Osteocyte (in vitro differentiated cells): ENCODE measurements around the gene CMIP. TPM values are rescaled to one million over a fixed set of nuclear protein-coding genes. Genes with fewer than 3 reads are reported as not detected.

Source experiments
- DNase-seq: peaks from one replicate; pipeline ENCODE4 v3.0.0; 2021; ENCODE audit warnings: mixed read lengths; ENCODE audit not compliant: unreplicated experiment; ENCODE audit errors: extremely low spot score
- H3K27ac Mint-ChIP-seq: one replicate; pipeline ENCODE4 v1.8.0; 2021; ENCODE audit warnings: mild to moderate bottlenecking, mixed read lengths; ENCODE audit not compliant: unreplicated experiment
- H3K27me3 Mint-ChIP-seq: one replicate; pipeline ENCODE4 v1.8.0; 2021; ENCODE audit warnings: mixed read lengths; ENCODE audit not compliant: unreplicated experiment
- H3K36me3 Mint-ChIP-seq: one replicate; pipeline ENCODE4 v1.8.0; 2021; ENCODE audit warnings: mixed read lengths; ENCODE audit not compliant: unreplicated experiment
- H3K4me1 Mint-ChIP-seq: one replicate; pipeline ENCODE4 v1.8.0; 2021; ENCODE audit warnings: mixed read lengths; ENCODE audit not compliant: unreplicated experiment
- H3K4me3 Mint-ChIP-seq: one replicate; pipeline ENCODE4 v1.8.0; 2021; ENCODE audit warnings: mild to moderate bottlenecking, moderate library complexity, mixed read lengths; ENCODE audit not compliant: unreplicated experiment
- H3K9me3 Mint-ChIP-seq: one replicate; pipeline ENCODE4 v1.8.0; 2021; ENCODE audit warnings: mixed read lengths; ENCODE audit not compliant: unreplicated experiment
- total RNA-seq: library from RNA; stranded (reverse); gene quantifications from 2 replicates; pipeline ENCODE4 v1.2.1, GENCODE V29; 2021
- TF ChIP-seq, protein P1 (sequence below): fragments of 200-600 bp; sonication (generic); IDR thresholded peaks from 2 replicates; pipeline ENCODE4 v1.5.0; 2021; ENCODE audit warnings: antibody characterized with exemption, mild to moderate bottlenecking, moderate library complexity

The CMIP gene
- total RNA-seq, 1 donor from 2014 or later = 38.0 TPM

DNA sequence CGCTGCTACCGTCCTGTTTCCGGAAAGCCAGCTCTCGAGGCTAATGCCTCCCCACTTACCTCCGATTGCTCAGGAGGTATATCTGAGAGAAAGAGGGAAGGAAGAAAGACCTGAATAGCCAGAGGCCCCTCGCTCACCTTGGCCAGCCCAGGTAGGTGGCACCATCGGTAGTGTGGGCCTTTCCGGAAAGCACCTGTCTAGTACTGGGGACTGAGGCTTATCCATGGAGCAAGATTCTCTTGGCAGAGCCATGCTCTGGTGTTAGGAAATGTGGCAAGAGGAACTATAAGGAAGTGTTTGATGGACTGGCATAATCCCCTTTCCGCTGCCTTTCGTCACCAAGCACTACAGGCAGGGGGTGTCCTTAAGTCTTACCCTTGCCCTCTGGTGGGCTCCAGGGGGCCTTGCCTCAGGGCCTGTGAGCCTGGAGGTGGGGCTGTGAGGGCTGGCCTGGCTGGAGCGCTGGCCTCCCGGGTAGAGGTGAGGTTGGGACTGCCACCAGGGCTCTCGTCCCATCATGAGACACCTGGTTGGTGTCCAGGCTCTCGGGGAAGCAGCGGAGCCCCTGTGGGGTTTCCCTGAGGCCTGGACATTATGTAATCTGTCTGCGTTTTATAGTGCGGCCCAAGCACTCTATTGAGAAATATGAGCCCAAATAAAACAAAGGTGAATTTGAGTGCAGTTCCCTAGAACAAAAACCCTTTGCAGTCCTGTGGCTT lies 2.9 kb downstream of the CMIP start:
- H3K27me3 Mint-ChIP-seq = no peaks in the 10 kb centered on the region
- DNase-seq = no peak
- H3K9me3 Mint-ChIP-seq = no peaks in the 10 kb centered on the region
- peak overlapping the region; percentile 75 for H3K27ac Mint-ChIP-seq
- peak overlapping the region; percentile 83 for H3K4me3 Mint-ChIP-seq
- TF ChIP-seq, protein P1, sequence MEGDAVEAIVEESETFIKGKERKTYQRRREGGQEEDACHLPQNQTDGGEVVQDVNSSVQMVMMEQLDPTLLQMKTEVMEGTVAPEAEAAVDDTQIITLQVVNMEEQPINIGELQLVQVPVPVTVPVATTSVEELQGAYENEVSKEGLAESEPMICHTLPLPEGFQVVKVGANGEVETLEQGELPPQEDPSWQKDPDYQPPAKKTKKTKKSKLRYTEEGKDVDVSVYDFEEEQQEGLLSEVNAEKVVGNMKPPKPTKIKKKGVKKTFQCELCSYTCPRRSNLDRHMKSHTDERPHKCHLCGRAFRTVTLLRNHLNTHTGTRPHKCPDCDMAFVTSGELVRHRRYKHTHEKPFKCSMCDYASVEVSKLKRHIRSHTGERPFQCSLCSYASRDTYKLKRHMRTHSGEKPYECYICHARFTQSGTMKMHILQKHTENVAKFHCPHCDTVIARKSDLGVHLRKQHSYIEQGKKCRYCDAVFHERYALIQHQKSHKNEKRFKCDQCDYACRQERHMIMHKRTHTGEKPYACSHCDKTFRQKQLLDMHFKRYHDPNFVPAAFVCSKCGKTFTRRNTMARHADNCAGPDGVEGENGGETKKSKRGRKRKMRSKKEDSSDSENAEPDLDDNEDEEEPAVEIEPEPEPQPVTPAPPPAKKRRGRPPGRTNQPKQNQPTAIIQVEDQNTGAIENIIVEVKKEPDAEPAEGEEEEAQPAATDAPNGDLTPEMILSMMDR = no peak
- H3K4me1 Mint-ChIP-seq = peaks cover 42% of the 10 kb centered on the region
- no peaks in the 10 kb centered on the region for H3K36me3 Mint-ChIP-seq

DNA sequence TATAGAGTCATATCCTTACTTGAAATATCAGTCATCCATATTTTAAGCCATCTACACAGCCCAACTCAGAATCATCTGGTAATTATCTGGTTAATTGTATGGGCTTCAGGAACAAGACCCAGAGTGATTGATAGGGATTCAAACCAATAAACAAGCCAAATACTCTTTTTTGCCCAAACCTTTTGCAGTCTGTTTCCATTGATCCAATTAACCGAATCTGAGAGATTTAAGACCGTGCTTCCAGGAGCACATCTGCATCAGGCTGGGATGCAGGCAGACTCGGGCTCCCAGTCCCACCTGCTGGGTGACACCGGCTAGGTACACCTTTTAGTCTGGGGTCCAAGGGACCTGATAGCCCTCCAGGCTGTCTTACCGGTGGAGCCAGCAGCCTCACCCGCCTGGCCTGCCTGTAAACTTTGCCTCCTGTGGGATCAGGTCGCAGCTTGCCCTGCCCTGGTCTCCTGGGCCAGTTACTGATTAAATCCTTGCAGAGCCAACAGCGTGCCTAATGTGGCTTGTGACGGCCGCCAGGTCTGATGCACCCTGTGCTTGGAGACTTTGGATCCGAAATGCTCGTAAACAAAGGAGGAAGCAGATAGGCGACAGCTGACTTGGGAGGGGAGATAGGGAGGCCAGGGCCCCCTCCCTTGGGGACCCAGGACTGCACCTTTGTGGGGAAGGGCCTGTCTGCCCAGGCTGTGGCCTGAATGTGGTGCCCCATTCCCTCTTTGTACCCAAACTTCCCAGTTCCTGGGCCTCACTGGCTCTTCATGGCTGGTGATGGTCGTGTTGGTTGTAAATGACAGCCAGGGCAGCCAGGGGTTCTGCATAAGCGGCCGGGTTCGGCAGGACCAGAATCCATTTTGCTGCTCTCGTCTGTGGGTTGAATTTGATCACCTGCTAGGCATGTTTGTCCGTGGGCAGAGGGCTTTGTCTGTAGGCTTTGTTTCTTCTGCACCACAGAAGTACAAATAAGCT lies 3.8 kb downstream of the CMIP start:
- TF ChIP-seq, protein P1 = no peak
- no peak overlapping the region for H3K4me3 Mint-ChIP-seq
- H3K9me3 Mint-ChIP-seq = no peaks in the 10 kb centered on the region
- DNase-seq = no peak
- peaks cover 41% of the 10 kb centered on the region for H3K4me1 Mint-ChIP-seq
- no peaks in the 10 kb centered on the region for H3K36me3 Mint-ChIP-seq
- H3K27me3 Mint-ChIP-seq = no peaks in the 10 kb centered on the region
- no peak overlapping the region for H3K27ac Mint-ChIP-seq

DNA sequence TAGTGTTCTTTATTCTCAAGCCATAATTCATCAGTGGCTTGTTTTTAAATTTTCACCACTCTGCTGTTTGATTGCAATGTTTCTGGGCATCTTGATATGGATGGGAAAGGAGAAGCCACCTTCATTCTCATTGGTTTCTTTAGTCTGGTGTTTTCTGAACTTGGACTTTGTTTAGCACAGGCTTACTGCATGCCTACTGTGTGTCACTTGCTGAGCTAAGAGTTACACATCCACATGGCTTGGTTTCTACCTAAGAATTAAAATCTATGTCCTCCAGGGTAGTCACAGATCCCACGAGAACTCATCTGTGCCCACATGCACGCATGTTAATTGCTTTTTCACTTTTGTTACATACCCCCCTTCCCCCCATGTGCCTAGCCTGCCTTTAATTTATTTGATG lies 4.6 kb downstream of the CMIP start:
- H3K4me3 Mint-ChIP-seq = no peak overlapping the region

DNA sequence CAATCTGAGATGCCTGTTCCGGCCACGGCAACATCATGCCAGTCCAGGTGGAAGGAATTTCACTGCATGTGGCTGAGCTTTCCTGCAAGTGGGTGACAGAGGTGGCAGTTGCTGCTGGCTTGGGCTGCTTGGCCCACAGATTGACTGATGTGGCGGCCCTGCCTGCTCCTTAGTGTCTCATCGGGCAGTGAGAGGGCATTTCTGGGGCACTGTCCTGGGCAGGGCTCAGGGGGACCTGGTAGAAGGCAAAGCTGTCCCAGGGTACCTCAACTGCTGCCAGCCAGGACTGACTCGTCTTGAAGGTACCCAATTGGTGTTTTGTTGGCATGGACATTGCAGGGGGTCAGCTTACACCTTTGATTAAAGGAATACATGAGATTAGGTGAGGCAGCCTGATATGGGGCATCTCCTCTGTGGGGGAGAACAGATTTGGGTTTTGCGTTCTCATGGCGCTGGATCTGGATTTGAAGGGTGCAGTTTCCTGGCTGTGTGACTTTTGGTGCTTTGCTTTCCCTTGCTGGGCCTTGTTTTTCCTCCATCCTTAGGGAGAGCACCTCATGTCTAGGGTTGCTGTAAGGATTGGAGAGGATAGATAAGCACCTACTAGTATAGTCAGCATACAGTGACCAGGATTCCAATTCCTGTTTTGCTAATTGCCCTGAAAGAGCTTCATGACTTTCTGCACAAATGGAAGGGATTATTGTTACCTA lies 5.4 kb downstream of the CMIP start:
- peaks cover 39% of the 10 kb centered on the region for H3K4me1 Mint-ChIP-seq
- no peaks in the 10 kb centered on the region for H3K36me3 Mint-ChIP-seq
- DNase-seq = no peak
- TF ChIP-seq, protein P1 = no peak
- H3K9me3 Mint-ChIP-seq = no peaks in the 10 kb centered on the region
- H3K27me3 Mint-ChIP-seq = no peaks in the 10 kb centered on the region
- H3K4me3 Mint-ChIP-seq = no peak overlapping the region
- no peak overlapping the region for H3K27ac Mint-ChIP-seq

More for the DNA sequence above, 4.6 kb downstream of the CMIP start:
- Mint-ChIP-seq H3K36me3 (no peaks in the 10 kb centered on the region), H3K4me1 (peaks cover 37% of the 10 kb centered on the region), H3K9me3 (no peaks in the 10 kb centered on the region), H3K27me3 (no peaks in the 10 kb centered on the region), H3K27ac (no peak overlapping the region)
- TF ChIP-seq, protein P1 = no peak
- no peak for DNase-seq
